ENCODE data around the gene ARHGAP42. TPM values are rescaled to one million over a fixed set of nuclear protein-coding genes. Genes with fewer than 3 reads are reported as not detected.

ARHGAP42 gene
- total RNA-seq, 1 donor from 2014 or later, result 21.6 TPM

GRCh38 chr11:101022256-101022655 is 335.2 kb downstream of the ARHGAP42 start:
- Mint-ChIP-seq H3K4me3 (no peak overlapping the region), H3K27ac (ENCODE audit: unreplicated experiment) (no peak overlapping the region), H3K4me1 (no peaks in the 10 kb centered on the region), H3K36me3 (ENCODE audit: low read depth) (no peaks in the 10 kb centered on the region), H3K27me3 (ENCODE audit: low read depth) (no peaks in the 10 kb centered on the region), H3K9me3 (no peaks in the 10 kb centered on the region)
- DNase-seq (ENCODE audit: low read depth, low spot score), result no peak
- TF ChIP-seq CTCF (conservative IDR thresholded peaks at IDR 0.05), result no peak

- H3K4me1 Mint-ChIP-seq, result no peaks in the 10 kb centered on the region
- no peaks in the 10 kb centered on the region for H3K36me3 Mint-ChIP-seq (ENCODE audit: low read depth)
- no peak overlapping the region for H3K4me3 Mint-ChIP-seq
- no peaks in the 10 kb centered on the region for H3K9me3 Mint-ChIP-seq
- no peak for TF ChIP-seq CTCF (conservative IDR thresholded peaks at IDR 0.05)
- no peak for DNase-seq (ENCODE audit: low read depth, low spot score)
- H3K27ac Mint-ChIP-seq (ENCODE audit: unreplicated experiment), result no peak overlapping the region
- no peaks in the 10 kb centered on the region for H3K27me3 Mint-ChIP-seq (ENCODE audit: low read depth)
Observed at GRCh38 chr11:101028644-101029043, 341.6 kb downstream of the ARHGAP42 start.

GRCh38 chr11:101030015-101030414 is 342.9 kb downstream of the ARHGAP42 start:
- Mint-ChIP-seq H3K4me1 (no peaks in the 10 kb centered on the region), H3K36me3 (ENCODE audit: low read depth) (no peaks in the 10 kb centered on the region), H3K4me3 (no peak overlapping the region), H3K27ac (ENCODE audit: unreplicated experiment) (no peak overlapping the region), H3K9me3 (no peaks in the 10 kb centered on the region), H3K27me3 (ENCODE audit: low read depth) (no peaks in the 10 kb centered on the region)
- TF ChIP-seq CTCF (conservative IDR thresholded peaks at IDR 0.05), result no peak
- DNase-seq (ENCODE audit: low read depth, low spot score), result no peak

GRCh38 chr11:101030692-101031091 is 343.6 kb downstream of the ARHGAP42 start:
- H3K9me3 Mint-ChIP-seq, result no peaks in the 10 kb centered on the region
- DNase-seq (ENCODE audit: low read depth, low spot score), result no peak
- H3K27me3 Mint-ChIP-seq (ENCODE audit: low read depth), result no peaks in the 10 kb centered on the region
- H3K4me1 Mint-ChIP-seq, result no peaks in the 10 kb centered on the region
- H3K27ac Mint-ChIP-seq (ENCODE audit: unreplicated experiment), result no peak overlapping the region
- no peak overlapping the region for H3K4me3 Mint-ChIP-seq
- no peak for TF ChIP-seq CTCF (conservative IDR thresholded peaks at IDR 0.05)
- no peaks in the 10 kb centered on the region for H3K36me3 Mint-ChIP-seq (ENCODE audit: low read depth)

GRCh38 chr11:101031713-101032112 is 344.6 kb downstream of the ARHGAP42 start:
- Mint-ChIP-seq H3K9me3 (no peaks in the 10 kb centered on the region), H3K4me3 (no peak overlapping the region), H3K4me1 (no peaks in the 10 kb centered on the region), H3K36me3 (ENCODE audit: low read depth) (no peaks in the 10 kb centered on the region), H3K27me3 (ENCODE audit: low read depth) (no peaks in the 10 kb centered on the region), H3K27ac (ENCODE audit: unreplicated experiment) (no peak overlapping the region)
- no peak for DNase-seq (ENCODE audit: low read depth, low spot score)
- TF ChIP-seq CTCF (conservative IDR thresholded peaks at IDR 0.05), result no peak

- no peaks in the 10 kb centered on the region for H3K36me3 Mint-ChIP-seq (ENCODE audit: low read depth)
- TF ChIP-seq CTCF (conservative IDR thresholded peaks at IDR 0.05), result no peak
Observed at GRCh38 chr11:101032991-101033390, 345.9 kb downstream of the ARHGAP42 start.

More at GRCh38 chr11:101032991-101033390, 345.9 kb downstream of the ARHGAP42 start:
- no peak for DNase-seq (ENCODE audit: low read depth, low spot score)
- no peaks in the 10 kb centered on the region for H3K4me1 Mint-ChIP-seq
- H3K9me3 Mint-ChIP-seq, result no peaks in the 10 kb centered on the region
- H3K27me3 Mint-ChIP-seq (ENCODE audit: low read depth), result no peaks in the 10 kb centered on the region
- H3K4me3 Mint-ChIP-seq, result no peak overlapping the region
- H3K27ac Mint-ChIP-seq (ENCODE audit: unreplicated experiment), result no peak overlapping the region
